Measurements from ENCODE around the gene CNDP1.

The CNDP1 gene

DNA sequence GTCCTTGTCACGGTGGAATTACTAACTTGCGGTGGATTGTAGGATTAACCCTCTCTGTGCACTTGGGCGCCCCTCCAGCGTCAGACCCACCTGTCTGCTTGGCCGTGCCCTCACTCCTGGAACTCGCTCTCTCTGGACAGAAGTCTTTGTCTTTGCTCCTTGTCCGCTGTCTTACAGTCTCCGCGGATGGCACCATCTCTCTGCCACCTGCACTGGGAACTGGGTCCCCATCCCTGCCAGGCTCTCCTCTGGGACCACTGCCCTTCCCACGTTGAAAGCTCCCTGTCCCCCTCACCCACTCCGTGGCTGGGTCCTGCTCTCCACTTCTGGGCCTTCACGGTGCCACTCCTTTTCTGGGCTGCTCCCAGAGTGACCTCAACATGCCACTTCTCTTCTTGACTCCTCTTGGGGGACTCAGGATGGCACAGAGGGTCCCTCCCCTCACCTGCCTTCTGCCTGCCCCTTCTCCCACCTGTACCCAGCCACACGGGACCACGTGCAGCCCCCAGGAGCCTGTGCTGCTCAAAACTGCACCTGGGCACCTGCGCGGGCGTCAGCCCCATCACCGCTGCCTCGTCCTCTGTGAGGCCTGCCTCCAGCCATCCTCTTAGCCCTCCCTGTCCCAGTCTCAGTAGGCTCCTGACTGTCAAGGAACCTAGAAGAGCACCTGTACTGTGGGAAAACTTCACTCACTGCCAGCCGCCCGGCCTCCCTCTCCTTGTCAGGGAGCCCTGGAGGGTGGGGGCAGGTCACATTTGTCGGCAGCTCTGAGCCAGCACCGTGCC, 27.0 kb upstream of the CNDP1 start:
- DNase-seq, result no peak

DNA sequence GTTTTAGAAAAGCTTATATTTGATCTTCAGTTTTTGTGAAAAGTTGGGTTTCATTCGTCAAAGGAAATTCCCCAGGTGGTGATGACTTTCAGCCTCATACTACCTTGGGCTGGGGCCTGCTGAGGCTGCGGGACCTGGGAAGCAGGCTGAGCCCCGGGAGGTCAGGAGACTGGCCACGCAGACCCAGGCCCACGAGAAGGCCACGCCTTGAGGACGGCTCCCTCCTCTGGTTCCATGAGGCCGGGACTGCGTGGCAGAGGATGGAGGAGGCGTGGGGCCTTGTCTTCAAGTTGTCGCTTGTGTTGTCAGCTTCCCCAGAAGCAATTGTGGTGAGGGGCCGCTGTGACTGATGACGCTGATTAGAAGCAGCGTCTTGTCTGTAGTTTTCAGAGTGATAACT, 26.4 kb upstream of the CNDP1 start:
- no peak for DNase-seq

DNA sequence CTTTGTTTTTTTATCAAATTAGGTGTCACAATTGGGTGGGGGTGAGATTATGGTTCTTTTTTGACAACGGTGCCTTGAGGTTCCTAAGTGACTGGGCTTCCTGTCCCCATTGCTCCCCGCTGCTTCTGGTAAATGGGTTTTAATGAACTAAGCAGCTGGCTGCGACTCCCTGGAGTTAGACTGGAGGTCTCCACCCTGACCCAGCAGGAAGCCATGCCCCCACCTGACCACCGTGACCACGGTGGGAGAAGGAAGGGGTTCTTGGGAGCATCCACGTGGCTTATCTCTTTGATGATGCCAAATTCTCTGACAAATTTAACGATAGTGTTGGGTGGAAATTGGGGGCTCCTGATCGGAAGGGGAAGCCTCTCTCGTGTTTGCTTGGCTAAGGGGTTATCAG, 25.9 kb upstream of the CNDP1 start:
- no peak for DNase-seq

- no peak for DNase-seq
These were observed 25.5 kb upstream of the CNDP1 start for GRCh38 chr18:74508821-74509225.

DNA sequence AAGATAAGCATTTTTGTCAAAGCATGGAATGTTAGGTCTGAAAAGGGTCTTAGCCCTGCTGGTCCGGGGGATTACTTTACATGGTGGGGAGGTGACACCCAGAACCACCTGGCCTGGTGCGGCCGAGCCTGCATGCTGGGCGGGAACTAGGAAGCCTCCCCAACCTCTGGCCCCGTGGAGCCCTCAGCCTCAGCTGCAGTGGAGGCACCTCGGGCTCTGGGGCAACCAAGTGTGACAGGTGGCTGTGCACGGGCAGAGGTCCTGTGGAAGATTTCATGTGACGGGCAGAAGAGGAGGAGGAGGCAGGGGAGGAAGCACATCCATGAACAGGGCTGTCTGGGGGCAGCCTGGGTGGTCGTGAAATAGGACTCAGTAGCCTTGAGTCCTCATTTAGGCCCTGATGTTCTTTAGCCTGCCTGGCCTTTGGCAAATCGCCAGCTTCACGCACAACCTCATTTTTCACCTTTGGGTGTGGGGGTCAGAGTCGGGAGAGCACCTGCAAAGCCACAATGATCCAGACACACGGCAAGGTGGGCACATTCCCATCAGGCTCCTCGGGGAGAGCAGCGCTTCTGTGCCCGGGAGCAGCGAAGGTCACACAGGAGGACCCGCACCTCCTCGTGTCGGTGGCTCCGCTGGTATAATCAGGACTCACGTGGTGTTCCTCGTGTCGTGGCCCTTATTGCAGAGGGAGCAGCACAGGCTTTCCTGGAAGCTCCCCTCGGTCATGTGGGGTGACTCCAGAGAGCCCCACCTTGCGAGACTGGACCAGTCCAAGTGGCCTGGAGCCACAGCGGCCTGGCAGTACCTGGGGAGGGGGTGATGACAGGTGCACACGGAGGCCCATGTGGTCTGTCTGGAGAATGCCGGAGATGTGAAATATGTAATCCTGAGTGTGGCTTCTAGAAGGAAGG, 24.2 kb upstream of the CNDP1 start:
- DNase-seq, result no peak

DNA sequence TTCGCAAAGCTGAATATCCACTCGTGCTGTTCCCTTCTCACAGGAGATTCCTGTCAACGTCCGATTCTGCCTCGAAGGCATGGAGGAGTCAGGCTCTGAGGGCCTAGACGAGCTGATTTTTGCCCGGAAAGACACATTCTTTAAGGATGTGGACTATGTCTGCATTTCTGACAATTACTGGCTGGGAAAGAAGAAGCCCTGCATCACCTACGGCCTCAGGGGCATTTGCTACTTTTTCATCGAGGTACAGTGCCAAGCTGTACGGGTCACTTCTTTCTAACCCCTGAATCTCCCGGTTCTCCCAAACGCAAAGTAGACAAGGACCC, 23.6 kb upstream of the CNDP1 start:
- DNase-seq, result no peak

GRCh38 chr18:74511823-74512222, 22.5 kb upstream of the CNDP1 start:
- DNase-seq, result no peak

DNA sequence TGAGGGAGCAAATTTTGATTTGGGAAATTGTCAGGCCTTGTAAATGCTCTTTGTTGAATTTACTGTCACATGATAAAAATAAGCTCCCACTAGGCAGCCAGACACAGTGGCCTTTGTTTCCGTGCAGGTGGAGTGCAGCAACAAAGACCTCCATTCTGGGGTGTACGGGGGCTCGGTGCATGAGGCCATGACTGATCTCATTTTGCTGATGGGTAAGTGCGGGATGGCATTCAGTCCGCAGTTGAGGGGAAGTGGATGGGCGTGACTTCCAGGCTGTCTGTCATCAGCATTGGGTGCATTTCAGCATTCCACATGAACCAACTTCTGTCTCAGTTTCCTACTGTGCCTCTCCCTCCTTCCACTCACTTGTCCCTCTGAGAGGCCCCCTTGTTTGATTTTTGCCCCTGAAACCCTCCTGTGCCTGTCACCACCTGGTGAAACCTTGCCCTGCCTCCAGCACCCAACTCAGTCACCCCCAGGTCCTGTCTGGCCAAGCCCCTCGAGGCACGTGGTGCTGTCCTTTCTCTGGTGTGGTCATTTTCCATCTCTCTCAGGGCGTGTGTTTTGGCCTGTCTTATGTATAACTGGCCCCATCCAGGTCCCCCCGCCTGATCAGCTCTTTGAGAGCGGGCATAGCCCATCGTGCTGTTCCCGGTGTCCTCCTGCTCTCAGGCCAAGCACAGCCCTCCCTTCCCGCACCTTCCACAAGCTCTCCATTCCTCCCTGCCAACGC, 21.8 kb upstream of the CNDP1 start:
- no peak for DNase-seq

DNA sequence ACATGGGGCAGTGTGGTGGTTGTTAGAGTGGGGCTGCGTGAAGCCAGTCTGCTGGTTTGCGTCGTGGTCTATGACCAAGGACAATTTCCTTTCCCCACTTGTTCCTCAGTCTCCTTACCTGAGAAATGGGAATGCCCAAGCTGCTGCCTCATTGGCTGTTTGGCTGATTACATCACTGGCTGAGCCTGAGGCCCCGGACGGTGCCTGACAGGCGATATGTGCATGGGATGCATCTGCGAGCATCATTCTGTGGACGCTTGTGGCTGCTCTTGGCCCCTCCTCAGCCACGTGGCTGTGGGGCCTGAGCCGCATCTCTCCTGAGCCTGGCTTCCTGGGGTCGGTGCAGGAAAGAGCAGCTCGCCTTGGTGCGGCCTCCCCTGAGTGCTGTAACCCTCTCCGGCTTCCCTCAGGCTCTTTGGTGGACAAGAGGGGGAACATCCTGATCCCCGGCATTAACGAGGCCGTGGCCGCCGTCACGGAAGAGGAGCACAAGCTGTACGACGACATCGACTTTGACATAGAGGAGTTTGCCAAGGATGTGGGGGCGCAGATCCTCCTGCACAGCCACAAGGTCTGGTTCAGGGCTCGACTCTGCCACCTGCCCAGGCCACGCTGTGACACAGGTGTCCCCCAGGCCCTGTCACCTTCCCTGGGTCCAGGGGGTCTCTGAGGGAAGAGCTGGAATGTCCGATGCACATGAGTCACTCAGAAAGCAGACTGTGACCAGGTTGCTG, 21.0 kb upstream of the CNDP1 start:
- no peak for DNase-seq

DNA sequence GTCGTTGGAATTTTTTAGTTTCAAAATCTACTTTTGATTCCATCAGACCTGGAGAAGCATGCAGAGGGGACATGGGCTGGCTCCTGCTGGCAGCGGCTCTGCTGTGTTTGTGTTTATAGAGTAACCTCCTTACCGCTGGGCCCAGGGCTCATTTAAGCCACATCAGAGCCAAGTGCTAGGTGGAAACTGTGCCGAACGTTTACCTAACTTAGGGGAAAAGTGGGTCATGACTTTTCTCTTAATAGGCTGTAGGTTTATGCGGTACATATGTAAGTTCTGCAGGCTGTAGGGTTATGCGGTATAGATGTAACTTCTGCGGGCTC, 20.5 kb upstream of the CNDP1 start:
- no peak for DNase-seq

- DNase-seq, result no peak
These were observed 19.3 kb upstream of the CNDP1 start for GRCh38 chr18:74514860-74515495.

DNA sequence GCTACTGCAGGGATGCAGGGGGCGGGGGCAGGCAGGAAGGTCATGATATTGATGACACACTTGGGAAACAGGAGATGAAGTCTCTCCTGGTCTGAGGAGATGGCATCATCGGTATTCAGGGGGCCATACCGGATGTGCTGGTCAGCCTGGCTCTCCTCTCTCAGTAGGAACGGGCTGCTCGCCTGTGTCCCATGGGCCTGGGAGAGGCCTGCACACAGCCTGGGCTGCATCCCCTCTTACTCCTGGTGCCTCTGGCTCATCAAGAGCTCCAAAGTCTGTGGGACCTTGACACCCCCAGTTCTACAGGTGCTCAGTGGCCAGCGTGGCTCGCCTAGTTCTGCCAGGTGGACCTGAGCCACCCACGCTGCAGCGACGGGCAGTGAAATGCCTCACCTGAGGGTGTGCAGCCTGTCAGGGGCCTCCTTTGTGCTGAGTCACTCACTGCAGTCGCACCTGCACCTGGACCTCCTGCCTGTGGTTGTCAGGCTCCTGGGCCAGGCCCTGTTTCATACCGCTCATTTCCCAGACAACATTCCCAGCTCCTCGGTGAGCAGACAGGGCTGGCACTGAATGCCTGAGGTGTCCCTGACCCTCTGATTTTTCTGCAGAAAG, 18.6 kb upstream of the CNDP1 start:
- no peak for DNase-seq

DNA sequence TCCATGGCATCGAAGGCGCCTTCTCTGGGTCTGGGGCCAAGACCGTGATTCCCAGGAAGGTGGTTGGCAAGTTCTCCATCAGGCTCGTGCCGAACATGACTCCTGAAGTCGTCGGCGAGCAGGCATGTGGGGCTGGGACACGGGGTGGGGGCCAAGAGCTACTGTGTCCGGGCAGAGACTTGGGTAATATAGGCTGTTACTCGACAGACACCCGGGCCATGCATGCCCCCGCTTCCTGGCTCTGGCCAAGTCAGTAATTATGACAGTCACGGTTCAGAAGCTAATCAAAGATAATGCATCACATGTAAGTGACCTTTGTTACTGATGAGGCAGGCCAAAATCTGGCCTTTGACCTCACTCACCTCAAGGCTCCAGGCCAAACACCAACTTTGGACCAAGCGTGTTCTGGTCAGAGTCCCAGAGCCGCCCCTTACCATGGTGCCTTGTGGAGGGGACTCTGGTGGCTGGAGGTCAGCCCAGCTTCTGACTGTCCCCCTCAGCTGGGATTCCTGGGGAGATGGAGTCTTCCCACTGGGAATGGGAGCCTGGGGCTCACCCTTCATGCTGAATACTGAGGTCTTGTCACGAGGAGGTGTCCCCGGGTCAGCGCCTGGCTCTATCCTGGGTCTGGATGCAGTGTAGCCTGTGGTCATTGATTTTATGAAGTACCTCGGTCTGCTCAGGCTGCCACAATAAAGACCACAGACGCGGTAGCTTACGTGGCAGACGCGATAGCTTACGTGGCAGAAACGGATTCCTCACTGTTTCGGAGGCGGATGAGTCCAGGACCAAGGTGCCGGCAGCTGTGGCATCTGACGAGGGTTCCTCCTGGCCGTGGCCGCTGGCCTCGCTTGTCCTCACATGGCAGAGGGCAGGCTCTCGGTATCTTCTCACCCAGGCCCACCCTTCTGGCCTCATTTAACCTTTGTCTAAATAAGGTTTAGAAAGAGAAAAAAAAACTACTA, 17.7 kb upstream of the CNDP1 start:
- DNase-seq, result no peak

- no peak for DNase-seq
These were observed 17.1 kb upstream of the CNDP1 start for GRCh38 chr18:74517236-74517630.

DNA sequence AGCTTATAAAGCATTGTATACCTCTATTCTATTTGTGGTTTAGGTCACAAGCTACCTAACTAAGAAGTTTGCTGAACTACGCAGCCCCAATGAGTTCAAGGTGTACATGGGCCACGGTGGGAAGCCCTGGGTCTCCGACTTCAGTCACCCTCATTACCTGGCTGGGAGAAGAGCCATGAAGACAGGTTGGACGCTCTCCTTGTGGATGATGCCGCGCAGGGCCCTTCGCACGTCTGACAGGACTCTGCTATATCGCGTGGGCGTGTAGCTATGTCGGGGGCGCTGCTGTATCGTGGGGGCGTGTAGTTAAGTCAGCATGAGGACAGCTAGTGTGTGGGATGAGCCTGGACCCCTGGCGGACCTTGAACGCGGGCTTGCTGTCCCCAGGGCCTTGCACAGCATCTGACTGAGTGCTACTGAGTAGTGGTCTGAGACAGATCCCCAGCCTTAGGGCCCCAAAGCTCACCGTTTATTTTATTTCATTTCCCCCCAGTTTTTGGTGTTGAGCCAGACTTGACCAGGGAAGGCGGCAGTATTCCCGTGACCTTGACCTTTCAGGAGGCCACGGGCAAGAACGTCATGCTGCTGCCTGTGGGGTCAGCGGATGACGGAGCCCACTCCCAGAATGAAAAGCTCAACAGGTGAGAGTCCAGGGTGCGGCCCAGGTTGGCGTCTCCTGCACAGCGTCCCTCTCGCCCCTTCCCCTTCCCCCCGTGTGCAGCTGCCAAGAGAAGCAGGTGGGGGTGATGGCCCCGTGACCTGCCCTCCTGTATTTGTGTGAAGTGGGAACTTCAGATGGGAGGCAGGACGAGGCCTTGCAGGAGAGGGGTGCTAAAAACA, 15.6 kb upstream of the CNDP1 start:
- DNase-seq, result no peak

GRCh38 chr18:74519320-74520095, 14.8 kb upstream of the CNDP1 start:
- no peak for DNase-seq

- no peak for DNase-seq
These were observed 14.0 kb upstream of the CNDP1 start for GRCh38 chr18:74520096-74520833.

- no peak for DNase-seq
These were observed 13.1 kb upstream of the CNDP1 start for GRCh38 chr18:74521068-74521725.

Measured in T-helper 1 cell (primary cell).